Erythroblast (primary cell): Measurements from ENCODE around the gene PRKAR2A.
"Not testable (repeated sequence)": the region's sequence is repeated elsewhere in the genome, so short reads cannot be mapped to it uniquely, and the experiment has no call there.

Experiments used
- DNase-seq, 2 experiments: peaks; one replicate each; lab custom pipeline; 2025; lab: John Stamatoyannopoulos, UW
- GATA1 ChIP-seq: IDR thresholded peaks from 2 replicates; pipeline ENCODE4 v1.6.1; 2011; ENCODE audit warnings: low read depth, mild to moderate bottlenecking, control low read depth, low read length, moderate library complexity
- POLR2A ChIP-seq: IDR thresholded peaks from 2 replicates; pipeline ENCODE4 v1.6.1; 2011; ENCODE audit warnings: mild to moderate bottlenecking, low read length

The PRKAR2A gene

GRCh38 chr3:48856469-48856868, 8.8 kb upstream of the PRKAR2A start:
- TF ChIP-seq GATA1 (no peak), POLR2A (no peak)
- no peak for DNase-seq

DNA sequence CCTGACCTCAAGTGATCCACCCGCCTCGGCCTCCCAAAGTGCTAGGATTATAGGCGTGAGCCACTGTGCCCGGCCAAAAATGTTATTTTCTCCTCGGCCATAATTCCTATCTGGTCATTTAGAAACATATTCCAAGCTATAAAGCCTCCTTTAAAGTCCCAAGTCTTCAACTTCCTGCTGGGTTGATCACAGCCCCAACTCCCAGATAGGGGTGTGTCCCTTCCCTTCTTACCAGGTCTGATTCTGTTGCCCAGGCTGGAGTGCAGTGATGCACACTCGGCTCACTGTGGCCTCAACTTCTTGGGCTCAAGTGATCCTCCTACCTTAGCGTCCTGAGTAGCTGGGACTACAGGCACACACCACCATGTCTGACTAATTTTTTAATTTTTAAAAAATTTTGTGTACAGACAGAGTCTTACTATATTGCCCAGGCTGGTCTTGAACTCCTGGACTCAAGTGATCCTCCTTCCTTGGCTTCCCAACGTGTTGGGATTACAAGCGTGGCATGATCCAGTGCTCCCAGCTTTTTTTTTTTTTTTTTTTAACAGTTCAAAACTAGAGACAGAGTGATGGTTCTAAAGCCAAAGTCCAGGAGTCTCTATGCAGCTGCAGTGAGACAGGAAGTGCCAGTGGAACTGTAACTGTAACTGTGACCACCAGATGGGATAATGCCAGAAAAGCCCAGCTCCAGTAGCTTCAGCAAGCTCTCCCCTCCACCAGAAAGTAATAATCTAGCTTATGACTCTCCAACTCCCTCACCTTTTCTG, 8.2 kb upstream of the PRKAR2A start:
- no peak for TF ChIP-seq GATA1
- TF ChIP-seq POLR2A: no peak
- no peak for DNase-seq

GRCh38 chr3:48852151-48852550, 4.5 kb upstream of the PRKAR2A start:
- no peak for TF ChIP-seq GATA1
- TF ChIP-seq POLR2A: no peak

DNA sequence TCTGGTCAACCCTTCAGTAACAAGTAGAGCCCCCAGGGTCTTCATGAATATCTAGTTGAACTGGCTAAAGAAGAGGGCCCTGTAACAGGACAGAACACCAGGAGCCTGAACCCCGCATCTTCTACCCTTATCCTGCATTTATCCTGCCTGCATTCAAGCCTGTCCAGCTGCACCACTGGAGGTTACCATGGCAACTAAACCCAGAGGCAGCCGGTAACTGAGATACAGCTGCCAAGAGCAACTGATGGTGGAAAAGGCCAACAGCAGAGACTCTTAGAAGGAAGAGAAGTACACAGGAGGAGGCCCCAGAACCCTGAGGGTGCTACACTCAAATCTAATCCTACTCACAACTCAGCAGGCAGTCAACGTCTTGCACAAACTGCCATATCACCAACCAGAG, 3.7 kb upstream of the PRKAR2A start:
- peak in 1 of 2 experiments; percentile 41 for DNase-seq
- TF ChIP-seq POLR2A (no peak), GATA1 (no peak)

More at GRCh38 chr3:48852151-48852550, 4.5 kb upstream of the PRKAR2A start:
- no peak for DNase-seq

DNA sequence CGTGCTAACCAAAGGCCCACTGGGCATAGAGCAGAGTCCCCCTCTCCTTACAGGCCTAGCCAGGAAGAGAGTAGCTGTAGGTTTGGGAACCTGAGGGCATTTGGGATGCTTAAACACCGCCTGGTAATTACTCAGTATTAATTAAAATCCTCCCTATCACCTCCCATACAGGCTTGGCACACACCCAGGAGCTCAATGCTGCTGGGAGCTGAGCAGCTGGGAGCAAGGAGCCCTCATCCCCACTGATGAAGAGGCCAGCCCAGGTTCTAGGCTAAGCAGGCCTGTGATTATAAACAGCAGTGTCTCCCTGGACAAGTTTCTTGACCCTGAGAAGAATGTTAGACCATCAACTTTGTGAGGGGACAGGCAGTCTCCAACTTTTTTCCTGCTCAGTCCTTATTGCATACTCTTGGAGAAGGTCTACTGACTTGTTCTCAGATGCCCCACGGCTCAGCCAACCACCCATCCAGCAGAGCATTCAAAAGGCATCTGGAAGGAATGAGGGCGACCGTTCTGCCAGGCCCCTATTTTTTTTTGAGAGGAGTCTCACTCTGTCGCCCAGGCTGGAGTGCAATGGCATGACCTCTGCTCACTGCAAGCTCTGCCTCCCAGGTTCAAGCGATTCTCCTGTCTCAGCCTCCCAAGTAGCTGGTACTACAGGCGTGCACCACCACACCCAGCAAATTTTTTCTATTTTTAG, 1.3 kb upstream of the PRKAR2A start:
- TF ChIP-seq POLR2A: no peak
- peak; percentile 13 to 26 for DNase-seq

GRCh38 chr3:48847053-48847503, 596 bp downstream of the PRKAR2A start:
- TF ChIP-seq GATA1 (no peak), POLR2A (no peak)
- DNase-seq: peak; percentile 78 to 82

GRCh38 chr3:48845170-48845569, 2.5 kb downstream of the PRKAR2A start:
- no peak for DNase-seq
- TF ChIP-seq GATA1 (no peak), POLR2A (no peak)

DNA sequence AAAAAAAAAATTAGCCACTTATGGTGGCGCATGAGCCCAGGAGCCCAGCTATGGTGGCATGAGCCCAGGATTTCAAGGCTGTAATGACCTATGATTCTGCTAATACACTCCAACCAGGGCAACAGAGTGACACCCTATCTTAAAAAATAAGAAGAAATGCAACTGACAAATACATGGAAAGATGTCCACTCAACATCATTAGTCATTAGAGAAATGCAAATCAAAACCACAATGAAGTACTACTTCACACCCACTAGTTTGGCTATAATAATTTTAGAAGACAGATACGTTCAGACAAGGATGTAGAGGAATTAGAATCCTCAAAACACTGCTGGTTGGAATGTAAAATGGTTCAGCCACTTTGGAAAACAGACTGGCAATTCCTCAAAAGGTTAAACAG, 10.5 kb downstream of the PRKAR2A start:
- TF ChIP-seq GATA1 (no peak), POLR2A (no peak)
- DNase-seq: no peak

GRCh38 chr3:48835650-48836366, 11.9 kb downstream of the PRKAR2A start:
- no peak for DNase-seq
- TF ChIP-seq POLR2A (no peak), GATA1 (no peak)

- DNase-seq: no peak
- TF ChIP-seq GATA1 (no peak), POLR2A (no peak)
These were observed 15.0 kb downstream of the PRKAR2A start for GRCh38 chr3:48832684-48833083.

DNA sequence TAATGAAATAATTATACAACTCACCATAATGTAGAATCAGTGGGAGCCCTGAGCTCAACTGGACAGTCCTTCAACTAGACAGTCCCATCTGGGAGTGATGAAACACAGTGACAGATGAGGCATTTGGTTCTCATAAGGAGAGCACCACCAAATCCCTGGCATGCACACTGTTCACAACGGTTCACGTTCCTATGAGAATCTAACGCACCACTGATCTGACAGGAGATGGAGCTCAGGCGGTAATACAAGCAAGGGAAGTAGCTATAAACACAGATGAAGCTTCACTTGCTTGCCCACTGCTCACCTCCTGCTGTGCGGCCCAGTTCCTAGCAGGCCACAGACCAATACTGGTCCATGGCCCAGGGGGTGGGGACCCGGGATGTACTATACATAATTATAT, 17.0 kb downstream of the PRKAR2A start:
- no peak for DNase-seq
- no peak for TF ChIP-seq GATA1

- DNase-seq: not testable (repeated sequence)
These were observed 18.1 kb downstream of the PRKAR2A start for GRCh38 chr3:48829525-48829924.

- DNase-seq: not testable (repeated sequence)
These were observed 19.8 kb downstream of the PRKAR2A start for GRCh38 chr3:48827874-48828273.

GRCh38 chr3:48826451-48826850, 21.2 kb downstream of the PRKAR2A start:
- DNase-seq: no peak
- no peak for TF ChIP-seq GATA1
- no peak for TF ChIP-seq POLR2A
